OCI-LY1 (cell line): Measurements from ENCODE around the gene CLIC1.

Experiments used
- H2AFZ ChIP-seq: fragments of 200-600 bp; sonication (generic), shearing (Covaris generic); 2 replicates; pipeline ENCODE4 v1.6.0; 2014; ENCODE audit warnings: antibody characterized with exemption, mild to moderate bottlenecking, low read length
- H3F3A ChIP-seq: fragments of 200-600 bp; sonication (generic), shearing (Covaris generic); 2 replicates; pipeline ENCODE4 v1.6.0; 2014; ENCODE audit warnings: mild to moderate bottlenecking, antibody characterized with exemption, low read length, moderate library complexity; ENCODE audit not compliant: insufficient read depth
- H3K27ac ChIP-seq: fragments of 200-600 bp; sonication (generic); 2 replicates; pipeline ENCODE4 v1.5.1; 2014; ENCODE audit warnings: low read length, mixed run types, mild to moderate bottlenecking, low read depth; ENCODE audit not compliant: poor library complexity, severe bottlenecking
- H3K27me3 ChIP-seq: fragments of 200-600 bp; sonication (generic); 2 replicates; pipeline ENCODE4 v1.6.0; 2014; ENCODE audit warnings: antibody characterized with exemption, mild to moderate bottlenecking, low read length, moderate library complexity; ENCODE audit not compliant: insufficient read depth
- H3K36me3 ChIP-seq: fragments of 200-600 bp; sonication (generic); 2 replicates; pipeline ENCODE4 v1.6.1; 2014; ENCODE audit warnings: mild to moderate bottlenecking, antibody characterized with exemption, low read length, moderate library complexity, mixed read lengths; ENCODE audit not compliant: insufficient read depth
- H3K4me1 ChIP-seq: fragments of 200-600 bp; sonication (generic); 2 replicates; pipeline ENCODE4 v1.5.1; 2014; ENCODE audit warnings: mild to moderate bottlenecking, low read length, moderate library complexity; ENCODE audit not compliant: insufficient read depth, severe bottlenecking
- H3K4me2 ChIP-seq: fragments of 200-600 bp; sonication (generic), shearing (Covaris generic); 2 replicates; pipeline ENCODE4 v1.6.1; 2014; ENCODE audit warnings: low read length
- H3K4me3 ChIP-seq: fragments of 200-600 bp; sonication (generic); 2 replicates; pipeline ENCODE4 v1.5.1; 2014; ENCODE audit warnings: low read length, low read depth, mild to moderate bottlenecking, mixed read lengths; ENCODE audit not compliant: poor library complexity, severe bottlenecking
- H3K79me2 ChIP-seq: fragments of 200-600 bp; shearing (Covaris generic); 2 replicates; pipeline ENCODE4 v1.6.1; 2016; ENCODE audit warnings: mixed run types, low read length, mixed read lengths; ENCODE audit not compliant: insufficient read depth
- H3K9ac ChIP-seq: fragments of 200-600 bp; sonication (generic), shearing (Covaris generic); 2 replicates; pipeline ENCODE4 v1.6.1; 2014; ENCODE audit warnings: mild to moderate bottlenecking, low read length, mixed read lengths
- H3K9me2 ChIP-seq: fragments of 200-600 bp; sonication (generic), shearing (Covaris generic); 2 replicates; pipeline ENCODE4 v1.6.1; 2014; ENCODE audit warnings: low read depth, mild to moderate bottlenecking, low read length, mixed read lengths
- H3K9me3 ChIP-seq: fragments of 200-600 bp; shearing (Covaris generic); 2 replicates; pipeline ENCODE4 v1.6.1; 2014; ENCODE audit warnings: low read length, mixed read lengths
- H4K20me1 ChIP-seq: fragments of 200-600 bp; sonication (generic), shearing (Covaris generic); 2 replicates; pipeline ENCODE4 v1.6.0; 2016; ENCODE audit warnings: mild to moderate bottlenecking, low read length; ENCODE audit not compliant: insufficient read depth
- EZH2 ChIP-seq: fragments of 200-600 bp; sonication (generic), shearing (Covaris generic); IDR thresholded peaks from 2 replicates; pipeline ENCODE4 v1.8.0; 2017; ENCODE audit warnings: borderline replicate concordance, mixed run types, mild to moderate bottlenecking, antibody characterized with exemption, low read length, moderate library complexity, mixed read lengths
- TF ChIP-seq, protein P1 (sequence below): fragments of 200-600 bp; sonication (generic), shearing (Covaris generic); IDR thresholded peaks from 2 replicates; pipeline ENCODE4 v1.5.1; 2017; ENCODE audit warnings: mild to moderate bottlenecking, antibody characterized with exemption, low read length, moderate library complexity, mixed read lengths

The CLIC1 gene

GRCh38 chr6:31764198-31764597, 27.9 kb upstream of the CLIC1 start:
- H3K4me3 ChIP-seq, result no peak overlapping the region
- H3K9me2 ChIP-seq, result no peaks in the 10 kb centered on the region
- H3K27ac ChIP-seq, result no peak overlapping the region
- no peaks in the 10 kb centered on the region for H4K20me1 ChIP-seq
- no peaks in the 10 kb centered on the region for H3K4me1 ChIP-seq
- no peaks in the 10 kb centered on the region for H3K27me3 ChIP-seq
- no peak overlapping the region for H3K4me2 ChIP-seq
- peaks cover 55% of the 10 kb centered on the region for H3K36me3 ChIP-seq
- TF ChIP-seq, protein P1, sequence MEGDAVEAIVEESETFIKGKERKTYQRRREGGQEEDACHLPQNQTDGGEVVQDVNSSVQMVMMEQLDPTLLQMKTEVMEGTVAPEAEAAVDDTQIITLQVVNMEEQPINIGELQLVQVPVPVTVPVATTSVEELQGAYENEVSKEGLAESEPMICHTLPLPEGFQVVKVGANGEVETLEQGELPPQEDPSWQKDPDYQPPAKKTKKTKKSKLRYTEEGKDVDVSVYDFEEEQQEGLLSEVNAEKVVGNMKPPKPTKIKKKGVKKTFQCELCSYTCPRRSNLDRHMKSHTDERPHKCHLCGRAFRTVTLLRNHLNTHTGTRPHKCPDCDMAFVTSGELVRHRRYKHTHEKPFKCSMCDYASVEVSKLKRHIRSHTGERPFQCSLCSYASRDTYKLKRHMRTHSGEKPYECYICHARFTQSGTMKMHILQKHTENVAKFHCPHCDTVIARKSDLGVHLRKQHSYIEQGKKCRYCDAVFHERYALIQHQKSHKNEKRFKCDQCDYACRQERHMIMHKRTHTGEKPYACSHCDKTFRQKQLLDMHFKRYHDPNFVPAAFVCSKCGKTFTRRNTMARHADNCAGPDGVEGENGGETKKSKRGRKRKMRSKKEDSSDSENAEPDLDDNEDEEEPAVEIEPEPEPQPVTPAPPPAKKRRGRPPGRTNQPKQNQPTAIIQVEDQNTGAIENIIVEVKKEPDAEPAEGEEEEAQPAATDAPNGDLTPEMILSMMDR, result no peak
- no peak for TF ChIP-seq EZH2
- no peak overlapping the region for H3K9ac ChIP-seq
- H3K9me3 ChIP-seq, result no peaks in the 10 kb centered on the region
- no peaks in the 10 kb centered on the region for H3K79me2 ChIP-seq
- H2AFZ ChIP-seq, result no peak overlapping the region
- no peaks in the 10 kb centered on the region for H3F3A ChIP-seq

- Histone ChIP-seq H3K9ac (no peak overlapping the region), H4K20me1 (no peaks in the 10 kb centered on the region), H3K79me2 (no peaks in the 10 kb centered on the region), H3K27ac (no peak overlapping the region), H3K36me3 (peaks cover 61% of the 10 kb centered on the region), H3K27me3 (no peaks in the 10 kb centered on the region), H3K9me3 (no peaks in the 10 kb centered on the region), H3K4me1 (no peaks in the 10 kb centered on the region), H3K9me2 (no peaks in the 10 kb centered on the region), H3K4me2 (no peak overlapping the region), H2AFZ (no peak overlapping the region), H3K4me3 (no peak overlapping the region), H3F3A (no peaks in the 10 kb centered on the region)
- TF ChIP-seq, protein P1, result no peak
- no peak for TF ChIP-seq EZH2
Observed at GRCh38 chr6:31763619-31763940, 27.2 kb upstream of the CLIC1 start.

DNA sequence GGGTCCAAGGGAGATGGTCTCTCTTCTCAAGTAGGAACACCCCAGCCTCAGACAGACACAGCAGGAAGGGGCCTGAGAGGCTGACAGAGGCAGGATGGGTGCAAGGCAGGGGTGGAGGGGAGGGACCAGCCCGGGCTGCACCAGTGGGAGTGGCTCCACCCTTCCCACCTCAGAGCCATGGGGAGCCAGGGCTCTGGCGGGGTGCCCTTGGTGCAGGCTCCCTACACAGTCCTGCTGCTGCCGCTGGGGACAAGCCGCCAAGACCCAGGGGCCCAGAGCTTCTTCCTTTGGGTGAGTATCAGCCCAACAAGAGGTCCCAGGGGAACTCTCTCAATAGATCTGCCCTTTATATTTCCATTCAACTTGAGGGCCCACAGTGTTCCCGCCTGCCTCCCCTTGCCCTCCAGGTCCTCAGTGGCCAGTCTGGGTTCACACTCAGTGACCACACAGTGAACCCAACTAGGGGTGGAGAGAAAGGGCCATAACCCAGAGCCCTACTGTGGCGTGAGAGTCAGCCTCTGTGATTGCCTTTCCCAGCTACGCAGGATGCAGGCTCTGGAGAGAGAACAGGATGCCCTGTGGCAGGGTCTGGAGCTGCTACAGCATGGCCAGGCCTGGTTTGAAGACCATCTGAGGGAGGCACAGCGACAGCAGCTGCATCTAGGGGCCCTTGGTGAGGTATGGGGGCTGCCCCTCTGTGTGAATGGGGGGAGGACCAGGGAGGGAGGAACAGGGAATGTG, 26.7 kb upstream of the CLIC1 start:
- Histone ChIP-seq H2AFZ (no peak overlapping the region), H3F3A (no peaks in the 10 kb centered on the region), H3K4me1 (no peaks in the 10 kb centered on the region), H3K27ac (no peak overlapping the region), H3K4me2 (no peak overlapping the region), H3K9me3 (no peaks in the 10 kb centered on the region), H4K20me1 (no peaks in the 10 kb centered on the region), H3K4me3 (no peak overlapping the region), H3K9me2 (no peaks in the 10 kb centered on the region), H3K79me2 (no peaks in the 10 kb centered on the region), H3K36me3 (peaks cover 67% of the 10 kb centered on the region), H3K27me3 (no peaks in the 10 kb centered on the region), H3K9ac (no peak overlapping the region)
- no peak for TF ChIP-seq EZH2

GRCh38 chr6:31762356-31762755, 26.0 kb upstream of the CLIC1 start, which contains the start of gene SAPCD1:
SAPCD1 (plus strand) TSS chr6:31762656; CDS start chr6:31763055, 399 bp downstream.
- Histone ChIP-seq H3K27me3 (no peaks in the 10 kb centered on the region), H4K20me1 (no peaks in the 10 kb centered on the region), H3K9me3 (no peaks in the 10 kb centered on the region), H3K79me2 (no peaks in the 10 kb centered on the region), H3K4me1 (no peaks in the 10 kb centered on the region), H3K9ac (no peak within 1 kb of the TSS), H3K36me3 (peaks cover 70% of the 10 kb centered on the region), H3F3A (no peaks in the 10 kb centered on the region), H2AFZ (no peak within 1 kb of the TSS), H3K4me3 (no peak within 1 kb of the TSS), H3K4me2 (no peak within 1 kb of the TSS), H3K9me2 (no peaks in the 10 kb centered on the region), H3K27ac (no peak within 1 kb of the TSS)
- TF ChIP-seq, protein P1, result no peak
- TF ChIP-seq EZH2, result no peak
